ENCODE results near the gene NMT2. TPM values are rescaled to one million over a fixed set of nuclear protein-coding genes. Genes with fewer than 3 reads are reported as not detected.

Gene NMT2
- polyA plus RNA-seq, 3 donors: 0.35 to 1.1 (median 0.36) TPM

GRCh38 chr10:15152556-15152955 lies 15.9 kb downstream of the NMT2 start:
- Histone ChIP-seq H3K9me3 (replicated peaks in 1 of 2; ENCODE audit: control insufficient read depth in 1 of 2, insufficient read depth in 1 of 2, low read length in 2 of 2) (peaks cover 0 to 2% of the 10 kb centered on the region in 2 donors), H3K9ac (ENCODE audit: insufficient read depth, low read length, poor library complexity, severe bottlenecking) (no peak overlapping the region), H2AFZ (ENCODE audit: insufficient read depth, low read depth, low read length, poor library complexity, severe bottlenecking) (no peak overlapping the region), H4K20me1 (ENCODE audit: insufficient read depth, low read length) (no peaks in the 10 kb centered on the region), H3K4me2 (replicated peaks; ENCODE audit: extremely low read depth, low read length, poor library complexity, severe bottlenecking) (no peak overlapping the region), H3K4me1 (ENCODE audit: control insufficient read depth in 1 of 2, insufficient read depth in 2 of 2, low read length in 2 of 2) (no peaks in the 10 kb centered on the region), H3K36me3 (replicated peaks in 1 of 2; ENCODE audit: control insufficient read depth in 1 of 2, insufficient read depth in 2 of 2, low read length in 2 of 2) (no peaks in the 10 kb centered on the region), H3K79me2 (ENCODE audit: insufficient read depth, low read length) (no peaks in the 10 kb centered on the region), H3K27me3 (ENCODE audit: control insufficient read depth in 2 of 2, insufficient read depth in 2 of 2, low read length in 2 of 2) (no peaks in the 10 kb centered on the region), H3K4me3 (replicated peaks in 1 of 3; ENCODE audit: low read depth in 2 of 3, low read length in 3 of 3) (no peak overlapping the region), H3K27ac (ENCODE audit: low read depth in 1 of 2, low read length in 2 of 2) (no peak overlapping the region)
- Mint-ChIP-seq H3K4me1 (no peaks in the 10 kb centered on the region), H3K4me3 (no peak overlapping the region), H3K27me3 (ENCODE audit: low read depth in 3 of 3) (no peaks in the 10 kb centered on the region), H3K9me3 (peaks cover 0 to 14% (median 1%) of the 10 kb centered on the region in 7 donors), H3K27ac (no peak overlapping the region), H3K36me3 (no peaks in the 10 kb centered on the region)
- intact Hi-C loops (cut with micrococcal nuclease): no loop called here
- DNase-seq: no peak
- no peak for TF ChIP-seq CTCF (IDR thresholded peaks at IDR 0.05)

- H3K9me3 Mint-ChIP-seq: peaks cover 0 to 5% (median 0%) of the 10 kb centered on the region in 7 donors
- H3K27me3 Mint-ChIP-seq (ENCODE audit: low read depth in 3 of 3): no peaks in the 10 kb centered on the region
- Histone ChIP-seq H3K4me2 (replicated peaks; ENCODE audit: extremely low read depth, low read length, poor library complexity, severe bottlenecking) (no peak overlapping the region), H3K36me3 (replicated peaks in 1 of 2; ENCODE audit: control insufficient read depth in 1 of 2, insufficient read depth in 2 of 2, low read length in 2 of 2) (no peaks in the 10 kb centered on the region), H3K79me2 (ENCODE audit: insufficient read depth, low read length) (no peaks in the 10 kb centered on the region), H3K27ac (ENCODE audit: low read depth in 1 of 2, low read length in 2 of 2) (no peak overlapping the region), H2AFZ (ENCODE audit: insufficient read depth, low read depth, low read length, poor library complexity, severe bottlenecking) (no peak overlapping the region), H3K4me3 (replicated peaks in 1 of 3; ENCODE audit: low read depth in 2 of 3, low read length in 3 of 3) (no peak overlapping the region), H3K9ac (ENCODE audit: insufficient read depth, low read length, poor library complexity, severe bottlenecking) (no peak overlapping the region), H3K4me1 (ENCODE audit: control insufficient read depth in 1 of 2, insufficient read depth in 2 of 2, low read length in 2 of 2) (no peaks in the 10 kb centered on the region), H4K20me1 (ENCODE audit: insufficient read depth, low read length) (no peaks in the 10 kb centered on the region), H3K27me3 (ENCODE audit: control insufficient read depth in 2 of 2, insufficient read depth in 2 of 2, low read length in 2 of 2) (no peaks in the 10 kb centered on the region), H3K9me3 (replicated peaks in 1 of 2; ENCODE audit: control insufficient read depth in 1 of 2, insufficient read depth in 1 of 2, low read length in 2 of 2) (peaks cover 0 to 2% of the 10 kb centered on the region in 2 donors)
- no peak for TF ChIP-seq CTCF (IDR thresholded peaks at IDR 0.05)
- H3K36me3 Mint-ChIP-seq: no peaks in the 10 kb centered on the region
- no peak overlapping the region for H3K4me3 Mint-ChIP-seq
- intact Hi-C loops (cut with micrococcal nuclease): no loop called here
- H3K4me1 Mint-ChIP-seq: no peaks in the 10 kb centered on the region
- 100% methylated on average over 4 of the region's 7 CpGs for WGBS (ENCODE audit: insufficient coverage)
- H3K27ac Mint-ChIP-seq: no peak overlapping the region
- no peak for DNase-seq
Measured at GRCh38 chr10:15150563-15150962, 17.9 kb downstream of the NMT2 start.
